AG10803 (cell line): ENCODE data around the gene SLC17A5.
"Not testable (repeated sequence)": the region's sequence is repeated elsewhere in the genome, so short reads cannot be mapped to it uniquely, and the experiment has no call there.

Experiments
- DNase-seq: peaks from one replicate; pipeline ENCODE4 v3.0.0; 2010; ENCODE audit warnings: low read depth
- H3K4me3 ChIP-seq: 2 replicates; pipeline ENCODE4 v1.5.1; 2011; ENCODE audit warnings: mild to moderate bottlenecking, low read length, control low read depth
- CTCF ChIP-seq: conservative IDR thresholded peaks from 2 replicates; pipeline ENCODE4 v1.5.1; 2011; ENCODE audit warnings: mild to moderate bottlenecking, low read length, control low read depth, inconsistent platforms

SLC17A5 gene

GRCh38 chr6:73564578-73565345, 89.0 kb downstream of the SLC17A5 start:
- H3K4me3 ChIP-seq, result no peak overlapping the region
- DNase-seq, result no peak
- no peak for TF ChIP-seq CTCF

GRCh38 chr6:73562558-73562957, 91.2 kb downstream of the SLC17A5 start:
- no peak for TF ChIP-seq CTCF
- DNase-seq, result no peak
- H3K4me3 ChIP-seq, result no peak overlapping the region

GRCh38 chr6:73560853-73561407, 92.9 kb downstream of the SLC17A5 start:
- no peak overlapping the region for H3K4me3 ChIP-seq
- DNase-seq, result no peak

GRCh38 chr6:73560182-73560732, 93.5 kb downstream of the SLC17A5 start:
- no peak overlapping the region for H3K4me3 ChIP-seq
- DNase-seq, result no peak
- no peak for TF ChIP-seq CTCF

More at GRCh38 chr6:73560853-73561407, 92.9 kb downstream of the SLC17A5 start:
- no peak for TF ChIP-seq CTCF

GRCh38 chr6:73559399-73559794, 94.4 kb downstream of the SLC17A5 start:
- H3K4me3 ChIP-seq, DNase-seq: not testable (repeated sequence)

GRCh38 chr6:73558624-73559398, 95.0 kb downstream of the SLC17A5 start:
- H3K4me3 ChIP-seq, result no peak overlapping the region
- DNase-seq, result no peak
- TF ChIP-seq CTCF, result no peak

- DNase-seq, result no peak
- no peak overlapping the region for H3K4me3 ChIP-seq
- no peak for TF ChIP-seq CTCF
These were observed 97.0 kb downstream of the SLC17A5 start for GRCh38 chr6:73556836-73557235.

GRCh38 chr6:73555380-73555949, 98.3 kb downstream of the SLC17A5 start:
- H3K4me3 ChIP-seq, DNase-seq: not testable (repeated sequence)

- DNase-seq, result not testable (repeated sequence)
These were observed 102.7 kb downstream of the SLC17A5 start for GRCh38 chr6:73551115-73551514.

More at GRCh38 chr6:73551115-73551514, 102.7 kb downstream of the SLC17A5 start:
- H3K4me3 ChIP-seq, result not testable (repeated sequence)
